Breast epithelium (tissue), 3 donors: ENCODE data around the gene GPC6.

ENCODE experiments used
- POLR2A ChIP-seq: fragments of 450-650 bp; IDR thresholded peaks from one replicate; pipeline ENCODE4 v1.6.1; 2016; ENCODE audit warnings: antibody characterized with exemption, mild to moderate bottlenecking, moderate library complexity
- POLR2AphosphoS5 ChIP-seq, 3 donors: sonication (generic); formaldehyde crosslinking; IDR thresholded peaks; one replicate each; pipeline ENCODE4 v1.6.1; 2017; ENCODE audit warnings: antibody characterized with exemption in 3 of 3
- TF ChIP-seq, protein P1 (sequence below), 3 donors: fragments of 450-650 bp; IDR thresholded peaks; one replicate each; pipeline ENCODE4 v1.5.1; 2016 to 2017; ENCODE audit warnings: antibody characterized with exemption in 3 of 3, mild to moderate bottlenecking in 3 of 3, moderate library complexity in 3 of 3

DNA sequence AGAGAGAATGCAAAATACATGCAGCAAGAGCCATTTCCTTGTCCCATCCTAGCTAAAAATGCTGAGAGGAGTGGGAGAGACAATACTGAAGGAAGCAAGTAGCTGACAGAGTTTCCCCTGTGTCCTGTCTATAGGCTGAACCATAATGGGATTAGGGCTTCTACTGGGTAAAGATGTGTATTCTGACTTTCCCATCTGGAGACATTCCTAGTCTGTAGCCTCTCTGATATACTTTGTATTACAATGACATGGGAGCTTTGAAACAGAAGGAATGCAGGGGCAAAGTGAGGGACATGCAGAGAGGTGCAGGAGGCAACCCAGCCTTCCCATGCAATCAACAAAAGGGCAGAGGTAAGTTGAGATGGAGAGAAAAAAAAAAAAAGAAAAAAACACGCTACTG is 10.5 kb upstream of the GPC6 start:
- TF ChIP-seq, protein P1, sequence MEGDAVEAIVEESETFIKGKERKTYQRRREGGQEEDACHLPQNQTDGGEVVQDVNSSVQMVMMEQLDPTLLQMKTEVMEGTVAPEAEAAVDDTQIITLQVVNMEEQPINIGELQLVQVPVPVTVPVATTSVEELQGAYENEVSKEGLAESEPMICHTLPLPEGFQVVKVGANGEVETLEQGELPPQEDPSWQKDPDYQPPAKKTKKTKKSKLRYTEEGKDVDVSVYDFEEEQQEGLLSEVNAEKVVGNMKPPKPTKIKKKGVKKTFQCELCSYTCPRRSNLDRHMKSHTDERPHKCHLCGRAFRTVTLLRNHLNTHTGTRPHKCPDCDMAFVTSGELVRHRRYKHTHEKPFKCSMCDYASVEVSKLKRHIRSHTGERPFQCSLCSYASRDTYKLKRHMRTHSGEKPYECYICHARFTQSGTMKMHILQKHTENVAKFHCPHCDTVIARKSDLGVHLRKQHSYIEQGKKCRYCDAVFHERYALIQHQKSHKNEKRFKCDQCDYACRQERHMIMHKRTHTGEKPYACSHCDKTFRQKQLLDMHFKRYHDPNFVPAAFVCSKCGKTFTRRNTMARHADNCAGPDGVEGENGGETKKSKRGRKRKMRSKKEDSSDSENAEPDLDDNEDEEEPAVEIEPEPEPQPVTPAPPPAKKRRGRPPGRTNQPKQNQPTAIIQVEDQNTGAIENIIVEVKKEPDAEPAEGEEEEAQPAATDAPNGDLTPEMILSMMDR (IDR thresholded peaks at IDR 0.05): no peak
- TF ChIP-seq POLR2A: no peak
- no peak for TF ChIP-seq POLR2AphosphoS5 (IDR thresholded peaks at IDR 0.05)
